Endometrial microvascular endothelial cells (primary cell): ENCODE measurements around the gene TMEM41B. TPM values are rescaled to one million over a fixed set of nuclear protein-coding genes. Genes with fewer than 3 reads are reported as not detected.
"Not testable (repeated sequence)": the region's sequence is repeated elsewhere in the genome, so short reads cannot be mapped to it uniquely, and the experiment has no call there.

ENCODE experiments used
- in situ Hi-C: cut with HindIII; loops from 2 replicates; pipeline ENCODE4 v1.10.0; 2017; ENCODE audit warnings: low sequenced_read_pairs, low pct_unique_long_range_greater_than_20kb; ENCODE audit errors: inconsistent ontology term
- total RNA-seq: library from RNA; depleted of rRNA; stranded (reverse); fragments of >200 nt; gene quantifications from one replicate; pipeline ENCODE4 v1.2.3, GENCODE V29; 2015; ENCODE audit errors: inconsistent ontology term

Gene TMEM41B
- total RNA-seq, 1 donor from 2014 or later, result 24.4 TPM

DNA sequence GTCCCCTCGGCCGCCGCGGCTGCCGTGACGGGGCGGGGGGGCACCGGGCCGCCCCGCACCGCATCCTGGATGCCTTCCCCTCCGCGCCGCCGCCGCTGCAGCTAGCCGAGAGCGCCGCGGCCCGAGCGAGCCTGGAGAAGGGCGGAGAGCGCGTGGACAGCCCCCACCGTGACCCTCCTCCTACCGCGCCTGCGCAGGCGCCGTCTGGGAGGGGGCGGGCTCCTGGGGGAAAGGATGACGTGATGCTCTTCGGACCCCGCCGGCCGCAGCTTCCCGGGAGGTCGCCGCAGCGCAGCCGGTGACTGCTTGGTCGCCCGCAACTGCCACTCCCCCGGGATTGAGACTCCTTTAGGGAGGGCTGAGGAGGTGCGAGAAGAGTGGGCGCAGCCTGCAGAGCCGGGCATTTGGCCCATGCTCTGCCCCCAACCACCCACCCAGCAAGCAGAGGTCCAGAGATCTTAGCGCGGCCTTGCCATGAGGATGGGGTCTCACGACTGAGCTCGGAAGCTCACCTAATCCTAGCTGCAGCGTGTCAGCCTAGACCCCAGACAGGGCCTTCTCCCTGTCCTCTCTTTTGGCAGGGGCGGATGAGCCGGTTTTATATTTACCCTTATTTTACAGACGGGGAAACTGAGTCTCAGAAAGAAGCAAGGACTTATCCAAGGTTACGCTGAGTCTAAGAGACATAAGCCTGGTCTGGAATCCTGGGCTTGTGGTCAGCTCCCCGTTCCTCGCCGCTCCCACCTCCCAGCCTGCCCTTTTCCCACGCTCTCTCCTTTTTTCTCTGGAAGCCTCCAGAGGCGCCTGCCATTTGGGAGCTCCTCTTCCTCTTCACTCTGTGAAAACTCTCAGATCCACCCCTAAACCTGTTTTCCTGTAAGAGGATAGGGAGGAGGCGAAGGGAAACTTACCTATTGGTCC is 48.9 kb downstream of the TMEM41B start, which contains the start of gene DENND5A:
DENND5A (minus strand) TSS at position 140 of the 921 bp plus-strand sequence. CDS start 281 bp downstream, outside the sequence.
- in situ Hi-C loops, result no loop called here

DNA sequence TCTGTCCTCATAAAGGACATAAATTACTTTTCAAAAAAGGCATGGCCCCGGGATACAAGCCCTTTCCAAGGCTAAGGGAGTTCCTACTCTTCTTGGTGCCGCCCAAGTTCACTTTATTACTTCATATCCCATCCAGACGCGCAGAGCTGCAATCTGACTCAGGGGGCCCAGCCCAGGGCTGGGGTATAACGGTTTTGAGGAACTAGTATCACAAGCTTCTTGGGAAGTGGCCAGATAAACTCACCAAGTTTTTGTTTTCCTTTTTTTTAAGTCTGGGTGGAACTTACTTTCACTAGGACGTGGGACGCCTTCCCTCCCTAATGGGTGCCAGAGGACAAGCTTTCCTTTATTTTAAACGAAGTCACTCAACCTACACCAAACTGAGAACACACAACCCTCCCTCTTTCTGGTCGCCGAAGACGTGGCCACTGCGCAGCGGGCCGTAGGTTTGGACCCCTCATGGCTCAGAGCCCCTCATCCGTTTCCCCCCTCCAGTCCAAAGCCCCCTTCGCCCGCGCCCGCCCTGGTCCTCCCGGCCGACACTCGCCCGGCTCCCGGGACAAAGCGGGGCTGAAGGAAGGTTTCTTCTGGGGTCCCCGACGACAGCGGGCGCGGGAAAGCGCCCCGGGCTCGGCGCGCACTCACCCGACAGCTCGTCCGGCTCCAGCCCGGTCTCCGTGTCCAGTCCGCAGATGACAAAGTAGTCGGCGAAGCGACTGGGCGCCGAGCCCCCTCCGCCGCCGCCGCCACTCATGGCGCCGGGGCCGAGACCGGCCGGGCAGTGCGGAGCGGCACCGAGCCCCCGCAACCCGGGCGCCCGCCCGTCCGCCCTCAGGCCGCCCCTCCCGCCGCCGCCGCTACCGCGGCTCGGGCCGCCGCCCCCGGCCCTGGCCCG is 49.8 kb downstream of the TMEM41B start:
- in situ Hi-C loops, result no loop called here

DNA sequence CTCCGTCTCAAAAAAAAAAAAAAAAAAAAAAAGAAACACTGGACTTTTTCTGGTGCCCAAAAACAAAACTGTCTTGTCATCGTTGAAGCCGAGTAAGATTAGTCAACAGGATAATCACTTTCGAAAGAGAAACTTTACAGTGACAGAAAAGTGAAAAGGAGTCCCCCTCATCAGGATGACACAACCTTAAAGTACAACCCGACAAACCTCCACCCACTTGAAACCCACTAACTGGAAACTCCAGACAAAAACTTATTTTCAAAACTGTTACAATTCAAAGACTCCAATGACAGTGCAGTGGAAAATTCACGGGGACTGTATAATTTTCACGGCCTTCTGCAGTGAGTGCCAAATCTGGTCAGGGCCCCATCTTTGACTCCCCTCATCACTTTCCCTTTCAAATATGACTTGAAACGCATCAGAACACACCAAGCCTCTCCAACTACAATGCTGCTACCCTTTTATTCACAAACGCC is 50.5 kb downstream of the TMEM41B start:
- in situ Hi-C loops, result no loop called here

DNA sequence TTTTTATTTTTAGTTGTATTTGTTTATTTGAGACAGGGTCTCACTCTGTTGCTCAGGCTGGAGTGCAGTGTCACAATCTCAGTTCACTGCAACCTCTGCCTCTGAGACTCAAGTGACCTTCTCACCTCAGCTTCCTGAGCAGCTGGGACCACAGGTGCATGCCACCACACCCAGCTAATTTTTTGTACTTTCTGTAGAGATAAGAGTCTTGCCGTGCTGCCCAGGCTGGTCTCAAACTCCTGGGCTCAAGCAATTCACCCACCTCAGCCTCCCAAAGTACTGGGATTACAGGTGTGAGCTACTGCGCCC is 53.6 kb downstream of the TMEM41B start:
- in situ Hi-C loops, result not testable (repeated sequence)

DNA sequence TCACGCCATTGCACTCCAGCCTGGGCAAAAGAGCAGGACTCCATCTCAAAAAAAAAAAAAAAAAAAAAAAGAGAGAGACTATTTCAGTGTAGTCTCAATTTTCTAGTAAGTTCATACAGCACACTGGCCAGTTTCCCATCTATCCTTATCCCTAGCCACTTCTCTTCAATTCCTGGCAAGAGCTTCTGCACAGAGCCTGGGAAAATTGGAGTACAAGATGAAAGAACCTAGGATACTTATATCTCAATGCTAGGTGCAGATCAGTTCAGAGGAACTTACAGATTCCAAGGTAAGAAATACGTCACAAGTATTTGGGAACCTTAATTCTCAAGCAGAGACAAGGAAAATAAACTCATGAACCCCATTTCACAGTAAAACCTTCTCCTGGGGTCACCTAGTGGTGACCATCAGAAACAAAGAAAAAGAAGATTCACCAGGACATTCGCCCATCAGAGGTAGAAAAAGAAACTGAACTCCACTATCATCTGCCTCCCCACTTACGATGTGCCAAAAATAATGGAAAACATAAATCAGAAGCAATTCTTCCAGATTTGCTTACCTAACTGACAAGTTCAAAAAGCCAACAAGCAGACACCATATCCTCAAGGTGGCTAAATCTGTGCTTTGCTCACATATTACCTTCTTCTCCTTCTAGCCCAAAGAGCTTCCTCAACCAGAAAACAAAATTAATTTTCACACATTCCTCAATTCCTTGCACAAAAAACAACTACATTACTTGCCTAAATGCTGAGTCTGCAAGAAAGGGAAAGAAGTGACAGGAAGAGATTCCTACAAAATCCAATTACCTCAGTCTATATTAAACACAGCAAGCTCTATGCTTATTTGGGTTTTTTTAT is 54.2 kb downstream of the TMEM41B start:
- in situ Hi-C loops, result no loop called here

DNA sequence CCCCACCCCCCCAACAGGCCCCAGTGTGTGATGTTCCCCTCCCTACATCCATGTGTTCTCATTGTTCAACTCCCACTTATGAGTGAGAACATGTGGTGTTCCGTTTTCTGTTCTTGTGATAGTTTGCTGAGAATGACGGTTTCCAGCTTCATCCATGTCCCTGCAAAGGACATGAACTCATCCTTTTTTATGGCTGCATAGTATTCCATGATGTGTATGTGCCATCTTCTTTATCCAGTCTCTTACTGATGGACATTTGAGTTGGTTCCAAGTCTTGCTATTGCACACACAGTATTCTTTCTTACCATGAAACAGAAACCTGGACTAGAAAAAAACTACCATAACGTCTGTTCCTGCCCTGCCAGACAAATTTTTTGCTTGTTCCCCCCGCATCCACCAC is 56.1 kb downstream of the TMEM41B start:
- in situ Hi-C loops, result not testable (repeated sequence)

DNA sequence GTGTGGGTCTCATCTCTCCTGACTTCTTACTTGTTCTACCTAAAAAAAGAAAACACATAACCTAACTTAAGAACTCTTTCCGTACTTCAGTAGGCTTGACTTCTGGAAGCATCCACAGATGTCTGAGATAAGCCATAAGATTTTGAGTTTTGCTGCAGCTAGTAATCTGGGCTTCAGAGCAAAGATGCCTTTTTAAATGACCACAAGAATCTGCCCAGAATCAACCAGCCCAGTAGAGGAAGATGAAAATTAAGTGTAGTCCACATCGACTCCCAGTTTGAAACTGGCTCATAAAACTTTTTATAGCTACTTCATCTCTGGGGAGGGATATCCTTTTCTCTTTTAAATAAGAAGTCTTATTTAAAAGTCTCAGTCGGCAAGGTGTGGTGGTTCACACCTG is 60.0 kb downstream of the TMEM41B start:
- in situ Hi-C loops, result no loop called here

DNA sequence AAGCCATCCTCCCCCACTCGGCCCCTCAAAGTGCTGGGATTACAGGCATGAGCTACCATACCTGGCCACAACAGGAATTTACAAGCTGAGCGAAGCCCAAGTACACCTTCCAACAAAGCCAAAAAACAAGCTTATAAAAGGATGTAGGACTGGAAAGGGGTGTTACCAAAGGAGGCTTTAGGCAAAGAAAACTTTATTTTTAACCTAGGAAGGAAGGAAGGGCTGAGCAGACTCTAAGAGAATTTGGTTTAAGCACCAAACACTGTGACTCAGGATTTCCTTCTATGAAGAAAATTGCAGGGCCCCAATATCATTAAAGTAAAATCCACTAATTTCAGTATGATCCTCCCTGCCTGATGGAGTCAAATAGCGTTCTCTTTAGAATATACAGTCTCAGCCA is 61.3 kb downstream of the TMEM41B start:
- in situ Hi-C loops, result no loop called here

DNA sequence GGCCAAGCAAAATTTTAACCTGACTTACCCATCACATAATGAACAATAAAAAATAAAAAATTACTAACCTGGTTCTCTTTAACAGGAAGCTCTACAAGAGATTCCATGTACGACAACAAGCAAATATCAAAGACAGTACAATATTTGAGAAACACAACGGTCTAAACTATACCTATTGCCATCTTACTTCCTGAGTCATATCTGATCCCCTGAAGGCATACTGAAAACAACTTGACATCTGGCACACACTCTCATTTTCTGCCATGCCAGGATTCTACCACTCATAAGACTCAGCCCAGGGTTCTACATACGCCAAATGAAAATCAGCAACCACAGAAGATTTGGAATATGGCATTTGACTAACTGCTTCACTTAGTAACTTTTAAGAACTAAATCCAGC is 63.1 kb downstream of the TMEM41B start:
- in situ Hi-C loops, result no loop called here

DNA sequence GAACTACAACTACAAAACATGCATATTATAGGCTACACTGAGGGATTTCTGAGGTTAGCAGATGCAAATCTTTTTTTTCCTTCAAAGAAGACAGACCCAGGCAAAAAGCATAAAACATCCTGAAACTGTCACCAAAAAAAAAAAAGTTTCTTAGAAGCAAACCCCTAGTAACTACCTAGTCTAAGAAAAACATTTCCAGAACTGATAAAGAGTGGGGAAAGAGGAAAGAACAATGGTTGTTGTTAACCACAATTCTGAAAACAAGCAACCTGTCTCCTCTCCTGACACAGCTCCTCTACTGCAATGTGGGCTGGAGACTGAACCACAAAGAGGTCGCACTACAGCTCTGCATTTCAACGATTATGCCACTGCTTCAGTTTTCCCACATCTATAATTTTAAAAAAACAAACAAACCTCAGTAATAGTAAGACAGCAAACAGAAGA is 64.2 kb downstream of the TMEM41B start:
- in situ Hi-C loops, result no loop called here

DNA sequence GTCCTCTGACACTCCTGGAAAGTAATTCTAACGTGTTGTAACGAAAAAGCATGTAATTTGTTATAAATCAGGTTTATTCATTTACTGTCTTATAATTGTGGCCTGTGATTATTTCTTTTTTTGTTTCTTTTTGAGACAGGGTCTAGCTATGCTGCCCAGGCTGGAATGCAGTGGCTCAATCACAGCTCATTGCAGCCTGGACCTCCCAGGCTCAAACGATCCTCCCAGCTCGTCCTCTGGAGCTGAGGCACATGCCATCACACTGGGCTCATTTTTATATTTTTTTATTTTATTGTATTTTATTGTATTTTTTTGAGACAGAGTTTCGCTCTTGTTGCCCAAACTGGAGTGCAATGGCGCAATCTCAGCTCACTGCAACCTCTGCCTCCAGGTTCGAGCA is 65.1 kb downstream of the TMEM41B start:
- in situ Hi-C loops, result no loop called here

DNA sequence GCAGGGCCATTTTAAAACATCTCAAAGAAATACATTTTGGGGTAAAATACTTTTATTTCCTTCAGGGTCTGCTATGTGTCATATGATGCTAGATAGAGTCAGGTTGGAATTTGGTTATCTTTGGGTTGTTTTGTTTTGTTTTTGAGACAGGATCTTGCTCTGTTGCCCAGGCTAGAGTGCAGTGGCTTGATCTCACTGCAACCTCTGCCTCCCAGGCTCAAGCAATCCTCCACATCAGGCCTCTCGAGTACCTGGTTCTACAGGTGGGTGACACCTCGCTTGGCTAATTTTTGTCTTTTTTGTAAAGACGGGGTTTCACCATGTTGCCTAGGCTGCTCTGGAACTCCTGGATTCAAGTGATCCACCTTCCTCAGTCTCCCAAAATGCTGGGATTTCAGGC is 66.5 kb downstream of the TMEM41B start:
- in situ Hi-C loops, result no loop called here

DNA sequence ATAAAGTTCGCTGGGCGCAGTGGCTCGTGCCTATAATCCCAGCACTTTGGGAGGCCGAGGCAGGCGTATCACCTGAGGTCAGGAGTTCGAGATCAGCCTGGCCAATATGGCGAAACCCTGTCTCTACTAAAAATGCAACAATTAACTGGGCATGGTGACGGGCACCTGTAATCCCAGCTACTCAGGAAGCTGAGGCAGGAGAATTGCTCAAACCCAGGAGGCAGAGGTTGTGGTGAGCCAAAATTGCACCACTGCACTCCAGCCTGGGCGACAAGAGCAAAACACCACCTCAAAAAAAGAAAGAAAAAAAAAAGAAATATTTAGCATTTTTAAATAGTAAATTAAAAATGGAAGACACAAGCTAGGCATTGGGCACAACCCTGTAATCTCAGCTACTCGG is 78.2 kb downstream of the TMEM41B start:
- in situ Hi-C loops, result not testable (repeated sequence)

DNA sequence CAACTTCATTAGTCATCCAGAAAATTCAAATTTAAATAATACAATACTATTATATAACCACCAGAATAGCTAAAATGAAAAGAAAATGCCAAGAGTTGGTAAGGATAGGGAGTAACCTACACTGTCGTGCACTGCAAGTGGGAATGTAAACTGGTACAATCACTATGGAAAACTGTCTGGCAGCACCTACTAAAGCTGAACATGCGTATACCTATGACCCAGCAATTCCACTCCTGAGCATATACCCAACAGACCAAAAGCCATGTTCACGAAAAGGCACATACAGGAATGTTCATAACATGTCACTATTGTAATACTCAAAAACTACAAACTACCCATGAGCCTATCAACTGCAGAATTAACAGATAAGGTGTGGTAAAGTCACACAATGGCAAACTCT is 81.9 kb downstream of the TMEM41B start:
- in situ Hi-C loops, result no loop called here

DNA sequence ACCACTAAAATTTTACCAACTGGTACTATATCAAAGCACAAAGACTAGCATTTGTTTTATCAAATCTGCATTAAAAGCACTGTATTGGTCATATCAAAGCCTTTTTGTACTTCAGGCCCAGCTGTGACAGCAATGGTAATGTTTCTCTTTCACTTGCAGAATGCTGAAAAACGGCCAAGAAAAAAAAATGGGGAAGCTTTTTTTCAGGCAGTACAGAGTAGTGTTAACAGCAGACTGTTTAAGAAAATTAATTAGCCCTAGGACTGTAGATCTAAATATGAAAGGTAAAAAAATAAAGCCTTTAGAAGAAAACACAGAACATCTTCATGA is 82.6 kb downstream of the TMEM41B start:
- in situ Hi-C loops, result no loop called here
